HG02870 (cell line): ENCODE results near the gene AP1G1.
"Not testable (repeated sequence)": the region's sequence is repeated elsewhere in the genome, so short reads cannot be mapped to it uniquely, and the experiment has no call there.

Source experiments
- ATAC-seq: cut with Tn5 transposase; IDR thresholded peaks from one replicate; pipeline ENCODE4 v1.9.1; 2021; ENCODE audit warnings: mild to moderate bottlenecking, moderate library complexity; ENCODE audit not compliant: unreplicated experiment

The AP1G1 gene

DNA sequence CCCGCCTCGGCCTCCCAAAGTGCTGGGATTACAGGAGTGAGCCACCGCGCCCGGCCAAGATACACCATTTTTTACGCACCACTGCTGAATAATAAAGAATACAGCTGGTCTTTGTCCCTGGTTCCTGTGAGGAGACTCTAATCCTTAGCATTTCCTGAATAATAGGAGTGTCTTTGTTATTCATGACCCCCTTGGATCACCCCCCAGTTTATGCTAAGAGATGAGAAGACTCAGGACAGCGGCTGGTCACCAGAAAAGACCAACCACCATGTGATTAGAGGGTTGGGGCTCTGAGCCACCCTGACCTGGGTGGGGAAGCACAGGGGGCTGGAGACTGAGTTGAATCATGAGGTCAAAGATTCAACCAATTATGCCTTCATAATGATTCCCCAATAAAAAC is 101.4 kb downstream of the AP1G1 start:
- ATAC-seq = no peak

DNA sequence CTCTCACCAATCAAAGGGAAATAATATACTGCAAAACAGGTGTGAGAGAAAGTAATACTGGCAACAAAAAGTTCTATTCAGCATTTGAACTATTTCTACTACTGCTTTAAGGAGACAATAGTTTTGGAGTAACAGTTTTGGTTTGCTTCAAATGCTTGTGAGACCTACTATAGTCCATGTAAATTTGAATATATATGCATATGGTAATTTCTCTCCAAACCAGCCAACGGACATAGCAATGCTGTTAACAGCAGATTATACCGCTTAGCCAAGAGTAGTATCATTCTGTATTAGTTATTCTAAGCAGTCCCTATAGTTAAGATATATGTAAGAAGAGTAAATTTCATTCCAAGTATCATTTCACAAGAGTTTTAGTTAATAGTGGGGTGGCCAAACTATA is 102.6 kb downstream of the AP1G1 start:
- no peak for ATAC-seq

DNA sequence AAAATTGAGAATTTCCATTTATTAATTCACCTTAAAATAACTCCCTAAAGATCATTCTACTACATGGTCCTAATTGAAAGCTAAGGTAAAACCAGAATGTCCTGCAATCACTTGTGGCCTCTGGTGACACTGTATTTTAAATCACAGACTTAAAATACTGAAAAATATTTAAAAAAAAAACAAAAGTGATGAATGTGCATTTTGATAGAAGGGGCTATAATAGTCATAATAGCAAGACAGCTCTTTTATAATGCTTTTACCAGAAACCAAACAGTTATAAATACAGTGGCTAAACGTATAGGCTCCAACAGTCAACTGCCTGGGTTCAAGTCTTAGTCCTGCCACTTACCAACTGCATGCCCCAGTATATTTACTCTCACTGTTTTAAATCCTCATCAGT is 105.3 kb downstream of the AP1G1 start:
- ATAC-seq = no peak

- ATAC-seq = no peak
Measured at GRCh38 chr16:71700831-71701230, 107.8 kb downstream of the AP1G1 start.

DNA sequence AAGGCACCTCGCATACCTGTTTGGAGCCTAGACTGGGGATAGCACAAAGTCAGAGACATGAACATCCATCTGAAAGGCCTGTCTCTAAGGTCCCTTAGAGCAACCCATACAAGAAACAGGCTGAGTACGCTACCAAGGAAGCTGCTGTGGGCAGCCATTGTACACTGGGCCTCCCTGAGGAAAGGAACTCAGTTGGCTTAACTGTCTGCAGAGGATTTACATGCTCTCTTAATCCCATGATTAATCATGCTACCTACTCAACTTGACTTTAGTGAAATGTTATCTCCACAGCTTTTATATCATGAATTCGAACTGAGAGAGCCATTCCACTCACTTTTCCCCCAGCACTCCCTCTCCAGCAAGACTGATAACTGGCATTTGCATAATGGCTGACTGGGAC is 110.1 kb downstream of the AP1G1 start:
- ATAC-seq = no peak

DNA sequence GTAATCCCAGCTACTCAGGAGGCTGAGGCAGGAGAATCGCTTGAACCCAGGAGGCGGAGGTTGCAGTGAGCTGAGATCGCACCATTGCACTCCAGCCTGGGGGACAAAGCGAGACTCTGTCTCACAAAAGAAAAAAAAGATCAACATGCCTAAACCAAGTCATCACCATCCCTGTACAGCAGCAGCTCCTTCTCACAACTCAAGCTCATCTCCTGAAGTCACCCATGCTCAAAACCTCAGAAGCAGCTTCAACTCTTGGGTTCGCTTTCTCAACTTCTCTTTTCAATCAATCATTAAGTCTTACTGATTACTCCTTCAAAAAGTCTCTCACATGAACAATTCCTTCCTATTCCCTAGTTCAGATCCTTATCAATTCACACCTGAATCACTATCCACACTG is 115.5 kb downstream of the AP1G1 start:
- no peak for ATAC-seq

GRCh38 chr16:71689901-71690300 is 118.7 kb downstream of the AP1G1 start:
- no peak for ATAC-seq

GRCh38 chr16:71687861-71688260 is 120.8 kb downstream of the AP1G1 start:
- ATAC-seq = no peak

- not testable (repeated sequence) for ATAC-seq
Measured at GRCh38 chr16:71684280-71684679, 124.4 kb downstream of the AP1G1 start.

DNA sequence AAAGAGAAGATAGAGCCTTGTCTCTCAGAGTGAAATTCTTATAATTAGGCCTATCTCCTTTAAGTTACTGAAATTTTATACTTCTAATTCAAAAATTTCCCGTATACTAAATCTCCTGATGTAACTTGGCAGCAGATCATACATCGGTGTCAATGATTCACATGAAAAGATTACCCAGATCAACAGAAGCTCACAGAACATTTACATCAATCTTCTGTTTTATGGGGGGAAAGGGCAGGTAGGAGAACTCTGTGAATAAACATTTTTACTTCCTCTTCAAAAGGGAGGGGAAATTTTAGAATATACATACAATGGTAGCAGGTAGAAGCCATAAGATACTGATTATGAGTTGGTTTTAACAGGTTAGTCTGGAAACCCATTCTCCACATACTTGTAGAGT is 127.3 kb downstream of the AP1G1 start:
- ATAC-seq = no peak
